Neural progenitor cell (in vitro differentiated cells): ENCODE measurements around the gene BAMBI. TPM values are rescaled to one million over a fixed set of nuclear protein-coding genes. Genes with fewer than 3 reads are reported as not detected.

Source experiments
- DNase-seq: peaks from one replicate; pipeline ENCODE4 v3.0.0-alpha.2; 2016; ENCODE audit warnings: low spot score
- H2AFZ ChIP-seq: fragments of 200-600 bp; sonication (generic); replicated peaks from 2 replicates; pipeline ENCODE4 v1.6.1; 2016; ENCODE audit warnings: antibody characterized with exemption
- H3F3A ChIP-seq: fragments of 200-600 bp; sonication (generic); 2 replicates; pipeline ENCODE4 v1.6.1; 2016; ENCODE audit warnings: antibody characterized with exemption, low read depth
- H3K27ac ChIP-seq: fragments of 200-600 bp; sonication (generic); 2 replicates; pipeline ENCODE4 v1.5.1; 2016; ENCODE audit warnings: mild to moderate bottlenecking
- H3K27me3 ChIP-seq: fragments of 200-600 bp; sonication (generic); 2 replicates; pipeline ENCODE4 v1.6.1; 2016; ENCODE audit warnings: mild to moderate bottlenecking, moderate library complexity
- H3K36me3 ChIP-seq: fragments of 200-600 bp; sonication (generic); 2 replicates; pipeline ENCODE4 v1.5.1; 2016
- H3K4me1 ChIP-seq: fragments of 200-600 bp; sonication (generic); 2 replicates; pipeline ENCODE4 v1.6.1; 2016; ENCODE audit warnings: mixed run types
- H3K4me2 ChIP-seq: fragments of 200-600 bp; sonication (generic); 2 replicates; pipeline ENCODE4 v1.6.1; 2016
- H3K4me3 ChIP-seq: fragments of 200-600 bp; sonication (generic); 2 replicates; pipeline ENCODE4 v1.5.1; 2016
- H3K79me2 ChIP-seq: fragments of 200-600 bp; sonication (generic); 2 replicates; pipeline ENCODE4 v1.6.1; 2016; ENCODE audit warnings: low read depth
- H3K9ac ChIP-seq: fragments of 200-600 bp; sonication (generic); 2 replicates; pipeline ENCODE4 v1.6.1; 2016
- H3K9me3 ChIP-seq: fragments of 200-600 bp; sonication (generic); 2 replicates; pipeline ENCODE4 v1.5.1; 2016; ENCODE audit warnings: low read depth
- H4K20me1 ChIP-seq: fragments of 200-600 bp; sonication (generic); 2 replicates; pipeline ENCODE4 v1.6.1; 2016; ENCODE audit warnings: low read depth
- H3K27ac Mint-ChIP-seq: 3 replicates; pipeline ENCODE4 v1.8.0; 2021; ENCODE audit warnings: mixed read lengths
- H3K27me3 Mint-ChIP-seq: 2 replicates; pipeline ENCODE4 v1.8.0; 2022; ENCODE audit warnings: low read depth, mild to moderate bottlenecking, inconsistent platforms, moderate library complexity, mixed read lengths; ENCODE audit not compliant: insufficient read depth
- H3K36me3 Mint-ChIP-seq: 3 replicates; pipeline ENCODE4 v1.8.0; 2021; ENCODE audit warnings: mixed read lengths
- H3K4me1 Mint-ChIP-seq: 3 replicates; pipeline ENCODE4 v1.8.0; 2021; ENCODE audit warnings: mixed read lengths
- H3K4me3 Mint-ChIP-seq: 3 replicates; pipeline ENCODE4 v1.8.0; 2021; ENCODE audit warnings: mild to moderate bottlenecking, moderate library complexity, mixed read lengths
- H3K9me3 Mint-ChIP-seq: 3 replicates; pipeline ENCODE4 v1.8.0; 2020; ENCODE audit warnings: mixed read lengths
- CTCF ChIP-seq: fragments of 200-600 bp; sonication (generic); IDR thresholded peaks from 2 replicates; pipeline ENCODE4 v1.5.1; 2017; ENCODE audit warnings: antibody characterized with exemption, mild to moderate bottlenecking
- EZH2 ChIP-seq: fragments of 200-600 bp; sonication (generic); IDR thresholded peaks from 2 replicates; pipeline ENCODE4 v1.6.1; 2017; ENCODE audit warnings: antibody characterized with exemption, mild to moderate bottlenecking, moderate library complexity
- EZH2phosphoT487 ChIP-seq: fragments of 200-600 bp; sonication (generic); IDR thresholded peaks from 2 replicates; pipeline ENCODE4 v1.6.1; 2017; ENCODE audit warnings: antibody characterized with exemption
- total RNA-seq: library from RNA; depleted of rRNA; stranded (reverse); fragments of >200 nt; gene quantifications from 2 replicates; pipeline ENCODE4 v1.2.3, GENCODE V29; 2015; ENCODE audit warnings: low replicate concordance

The BAMBI gene
- total RNA-seq, 1 donor from 2014 or later: 2.2 TPM

GRCh38 chr10:28715246-28715645 lies 37.9 kb downstream of the BAMBI start:
- Mint-ChIP-seq H3K9me3 (peaks cover 3% of the 10 kb centered on the region), H3K4me1 (peaks cover 10% of the 10 kb centered on the region), H3K4me3 (no peak overlapping the region), H3K27ac (no peak overlapping the region), H3K36me3 (no peaks in the 10 kb centered on the region), H3K27me3 (peaks cover 6% of the 10 kb centered on the region)
- no peak overlapping the region for H3K27ac ChIP-seq
- no peak overlapping the region for H3K4me2 ChIP-seq
- H3K79me2 ChIP-seq: no peaks in the 10 kb centered on the region
- H3K36me3 ChIP-seq: no peaks in the 10 kb centered on the region
- H4K20me1 ChIP-seq: no peaks in the 10 kb centered on the region
- DNase-seq: no peak
- H3K4me1 ChIP-seq: no peaks in the 10 kb centered on the region
- no peak overlapping the region for H3K4me3 ChIP-seq
- no peak for TF ChIP-seq CTCF
- no peak for TF ChIP-seq EZH2
- TF ChIP-seq EZH2phosphoT487: no peak
- H3K27me3 ChIP-seq: no peaks in the 10 kb centered on the region
- H3K9ac ChIP-seq: no peak overlapping the region
- no peak overlapping the region for H2AFZ ChIP-seq
- H3F3A ChIP-seq: no peaks in the 10 kb centered on the region
- no peaks in the 10 kb centered on the region for H3K9me3 ChIP-seq

- peaks cover 3% of the 10 kb centered on the region for H3K9me3 Mint-ChIP-seq
- TF ChIP-seq CTCF (no peak), EZH2phosphoT487 (no peak), EZH2 (no peak)
- Histone ChIP-seq H3K79me2 (no peaks in the 10 kb centered on the region), H3K27me3 (peaks cover 4% of the 10 kb centered on the region), H3K4me1 (no peaks in the 10 kb centered on the region), H3F3A (no peaks in the 10 kb centered on the region), H4K20me1 (no peaks in the 10 kb centered on the region), H2AFZ (no peak overlapping the region), H3K9ac (no peak overlapping the region), H3K4me2 (no peak overlapping the region), H3K9me3 (no peaks in the 10 kb centered on the region), H3K36me3 (no peaks in the 10 kb centered on the region), H3K27ac (no peak overlapping the region), H3K4me3 (no peak overlapping the region)
- no peak for DNase-seq
- H3K4me3 Mint-ChIP-seq: no peak overlapping the region
- peaks cover 5% of the 10 kb centered on the region for H3K4me1 Mint-ChIP-seq
- no peaks in the 10 kb centered on the region for H3K36me3 Mint-ChIP-seq
- peaks cover 6% of the 10 kb centered on the region for H3K27me3 Mint-ChIP-seq
- no peak overlapping the region for H3K27ac Mint-ChIP-seq
Observed at GRCh38 chr10:28715757-28716156, 38.4 kb downstream of the BAMBI start.

- H3K9me3 ChIP-seq: no peaks in the 10 kb centered on the region
- no peak overlapping the region for H2AFZ ChIP-seq
- DNase-seq: no peak
- Mint-ChIP-seq H3K27ac (no peak overlapping the region), H3K27me3 (peaks cover 6% of the 10 kb centered on the region), H3K36me3 (no peaks in the 10 kb centered on the region), H3K9me3 (peaks cover 3% of the 10 kb centered on the region), H3K4me1 (peaks cover 11% of the 10 kb centered on the region), H3K4me3 (no peak overlapping the region)
- peaks cover 14% of the 10 kb centered on the region for H3K27me3 ChIP-seq
- no peak overlapping the region for H3K4me3 ChIP-seq
- H3K4me2 ChIP-seq: no peak overlapping the region
- H3K27ac ChIP-seq: no peak overlapping the region
- TF ChIP-seq EZH2phosphoT487 (no peak), EZH2 (no peak), CTCF (no peak)
- no peak overlapping the region for H3K9ac ChIP-seq
- no peaks in the 10 kb centered on the region for H4K20me1 ChIP-seq
- H3F3A ChIP-seq: peaks cover 5% of the 10 kb centered on the region
- H3K79me2 ChIP-seq: no peaks in the 10 kb centered on the region
- H3K36me3 ChIP-seq: no peaks in the 10 kb centered on the region
- peaks cover 8% of the 10 kb centered on the region for H3K4me1 ChIP-seq
Observed at GRCh38 chr10:28716748-28717147, 39.4 kb downstream of the BAMBI start.
